ENCODE data around the gene NINL.

NINL gene

DNA sequence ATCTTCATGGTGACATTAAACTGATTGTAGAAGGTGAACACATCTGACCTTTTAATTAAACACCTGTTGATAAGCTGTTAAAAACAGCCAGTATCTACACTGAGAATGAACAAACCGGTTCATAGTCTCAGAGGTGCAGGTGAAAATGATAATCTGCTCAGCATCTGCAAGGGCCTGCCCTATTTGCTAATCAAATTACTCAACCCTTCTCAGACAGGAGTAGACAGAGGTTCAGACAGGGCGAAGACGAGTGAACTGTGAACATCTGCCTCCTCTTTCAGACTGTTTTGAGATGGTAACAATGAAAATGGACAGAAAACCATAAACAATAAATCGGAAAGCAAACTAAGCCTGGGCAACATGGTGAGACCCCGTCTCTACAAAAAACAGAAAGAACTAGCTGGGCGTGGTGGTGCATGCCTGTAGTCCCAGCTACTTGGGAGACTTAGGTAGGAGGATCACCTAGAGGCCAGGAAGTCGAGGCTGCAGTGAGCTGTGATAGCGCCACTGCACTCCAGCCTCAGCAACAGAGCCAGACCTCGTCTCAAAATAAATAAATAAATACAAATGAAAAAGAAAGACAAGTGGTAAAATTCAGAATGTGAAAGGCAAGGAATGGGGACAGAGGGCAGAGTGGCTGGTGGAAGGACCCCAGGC lies 55.9 kb downstream of the NINL start:
- H3K36me3 ChIP-seq (ENCODE audit: insufficient read depth, low read length) = peaks cover 15% of the 10 kb centered on the region
- no peak overlapping the region for H3K27ac ChIP-seq (ENCODE audit: low read depth, low read length)
- no peak overlapping the region for H3K9ac ChIP-seq (ENCODE audit: low read depth, low read length)
- whole genome bisulfite sequencing = 92% methylated on average over 7 of the region's 9 CpGs
- H3K4me1 ChIP-seq (ENCODE audit: insufficient read depth, low read length) = peaks cover 25% of the 10 kb centered on the region
- H3K9me3 ChIP-seq (ENCODE audit: insufficient read depth, low read depth, low read length) = no peaks in the 10 kb centered on the region
- H3K27me3 ChIP-seq (ENCODE audit: insufficient read depth, low read length) = no peaks in the 10 kb centered on the region
- H3K4me3 ChIP-seq (ENCODE audit: low read length) = no peak overlapping the region

GRCh38 chr20:25527949-25528348 lies 57.4 kb downstream of the NINL start:
- Histone ChIP-seq H3K27me3 (ENCODE audit: insufficient read depth, low read length) (no peaks in the 10 kb centered on the region), H3K9ac (ENCODE audit: low read depth, low read length) (no peak overlapping the region), H3K4me3 (ENCODE audit: low read length) (no peak overlapping the region), H3K27ac (ENCODE audit: low read depth, low read length) (no peak overlapping the region), H3K36me3 (ENCODE audit: insufficient read depth, low read length) (peaks cover 28% of the 10 kb centered on the region), H3K9me3 (ENCODE audit: insufficient read depth, low read depth, low read length) (no peaks in the 10 kb centered on the region), H3K4me1 (ENCODE audit: insufficient read depth, low read length) (peaks cover 10% of the 10 kb centered on the region)
- 91% methylated on average over 2 of the region's 2 CpGs for WGBS

DNA sequence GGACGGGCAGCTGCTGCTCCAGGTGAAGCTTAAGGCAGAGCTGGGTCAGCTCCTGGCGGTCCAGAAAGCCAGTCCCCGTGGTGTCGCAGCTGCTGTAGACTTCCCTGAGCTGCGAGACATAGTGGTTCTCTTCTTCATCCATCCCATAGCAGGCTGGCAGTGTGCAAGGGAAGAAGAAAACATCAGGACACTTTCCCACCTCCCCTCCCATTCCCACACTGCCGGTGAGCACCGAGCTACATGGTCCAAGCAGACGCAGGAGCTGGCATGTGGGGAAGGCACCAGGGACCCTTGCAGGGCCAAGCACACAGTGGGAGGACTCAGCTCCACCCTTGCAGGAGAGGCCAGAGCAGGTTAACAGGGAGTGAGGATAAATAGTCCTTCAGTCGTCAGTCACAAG lies 58.9 kb downstream of the NINL start:
- peaks cover 43% of the 10 kb centered on the region for H3K36me3 ChIP-seq (ENCODE audit: insufficient read depth, low read length)
- no peak overlapping the region for H3K4me3 ChIP-seq (ENCODE audit: low read length)
- no peak overlapping the region for H3K27ac ChIP-seq (ENCODE audit: low read depth, low read length)
- no peak overlapping the region for H3K9ac ChIP-seq (ENCODE audit: low read depth, low read length)
- H3K27me3 ChIP-seq (ENCODE audit: insufficient read depth, low read length) = no peaks in the 10 kb centered on the region
- WGBS = 96% methylated on average over 9 of the region's 9 CpGs
- H3K4me1 ChIP-seq (ENCODE audit: insufficient read depth, low read length) = no peaks in the 10 kb centered on the region
- H3K9me3 ChIP-seq (ENCODE audit: insufficient read depth, low read depth, low read length) = no peaks in the 10 kb centered on the region

DNA sequence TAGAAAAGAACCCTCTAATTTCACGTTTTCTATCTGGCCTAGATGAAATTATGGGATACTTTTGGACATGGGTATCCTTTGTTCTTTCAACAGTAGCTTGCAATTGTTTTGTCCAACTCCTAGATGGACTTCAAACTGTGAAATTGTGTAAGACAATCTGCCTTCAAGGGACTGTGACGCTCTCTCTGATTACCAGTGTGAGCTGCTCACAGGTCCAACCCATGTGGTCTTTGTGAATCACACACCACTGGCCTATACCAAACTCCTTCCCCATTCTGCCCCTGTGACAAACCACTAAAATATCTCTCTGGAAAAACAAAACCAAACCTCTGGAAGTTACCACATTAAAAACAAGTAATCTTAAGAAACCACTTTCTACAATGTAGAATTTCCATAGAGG lies 59.5 kb downstream of the NINL start:
- H3K9ac ChIP-seq (ENCODE audit: low read depth, low read length) = no peak overlapping the region
- no peak overlapping the region for H3K27ac ChIP-seq (ENCODE audit: low read depth, low read length)
- H3K36me3 ChIP-seq (ENCODE audit: insufficient read depth, low read length) = peaks cover 47% of the 10 kb centered on the region
- H3K4me1 ChIP-seq (ENCODE audit: insufficient read depth, low read length) = no peaks in the 10 kb centered on the region
- H3K9me3 ChIP-seq (ENCODE audit: insufficient read depth, low read depth, low read length) = no peaks in the 10 kb centered on the region
- H3K4me3 ChIP-seq (ENCODE audit: low read length) = no peak overlapping the region
- WGBS = 94% methylated on average over 2 of the region's 2 CpGs
- no peaks in the 10 kb centered on the region for H3K27me3 ChIP-seq (ENCODE audit: insufficient read depth, low read length)

- H3K9me3 ChIP-seq (ENCODE audit: insufficient read depth, low read depth, low read length) = no peaks in the 10 kb centered on the region
- 94% methylated on average over 6 of the region's 6 CpGs for WGBS
- H3K4me3 ChIP-seq (ENCODE audit: low read length) = no peak overlapping the region
- H3K27ac ChIP-seq (ENCODE audit: low read depth, low read length) = no peak overlapping the region
- no peak overlapping the region for H3K9ac ChIP-seq (ENCODE audit: low read depth, low read length)
- no peaks in the 10 kb centered on the region for H3K4me1 ChIP-seq (ENCODE audit: insufficient read depth, low read length)
- H3K27me3 ChIP-seq (ENCODE audit: insufficient read depth, low read length) = no peaks in the 10 kb centered on the region
- H3K36me3 ChIP-seq (ENCODE audit: insufficient read depth, low read length) = peaks cover 52% of the 10 kb centered on the region
Measured at GRCh38 chr20:25525295-25525694, 60.0 kb downstream of the NINL start.

DNA sequence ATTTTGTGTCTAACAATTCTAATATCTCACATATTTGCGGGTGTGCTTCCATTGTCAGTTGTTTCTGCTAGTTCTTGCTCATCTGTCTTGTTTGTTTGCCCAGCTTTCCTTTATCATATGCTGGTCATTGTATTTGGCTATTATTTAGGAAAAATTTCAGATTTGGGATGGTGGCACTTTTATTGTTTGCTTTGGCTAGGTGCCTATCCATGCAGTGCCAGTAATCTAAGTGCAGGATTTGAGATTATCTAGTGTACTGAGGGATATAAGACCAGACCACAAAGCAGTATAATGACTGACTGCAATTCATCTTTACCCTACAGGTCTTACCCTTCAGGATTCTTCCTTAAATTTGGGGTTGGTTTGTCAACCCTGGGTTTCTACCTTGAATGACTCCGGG lies 63.9 kb downstream of the NINL start:
- Histone ChIP-seq H3K9me3 (ENCODE audit: insufficient read depth, low read depth, low read length) (peaks cover 9% of the 10 kb centered on the region), H3K27me3 (ENCODE audit: insufficient read depth, low read length) (no peaks in the 10 kb centered on the region), H3K4me1 (ENCODE audit: insufficient read depth, low read length) (no peaks in the 10 kb centered on the region; the same call in 1 of the 2 replicates), H3K36me3 (ENCODE audit: insufficient read depth, low read length) (peaks cover 75% of the 10 kb centered on the region), H3K9ac (ENCODE audit: low read depth, low read length) (no peak overlapping the region), H3K27ac (ENCODE audit: low read depth, low read length) (no peak overlapping the region), H3K4me3 (ENCODE audit: low read length) (no peak overlapping the region)
- WGBS = 90% methylated on average over 2 of the region's 2 CpGs

GRCh38 chr20:25517124-25517523 lies 68.2 kb downstream of the NINL start:
- H3K9ac ChIP-seq (ENCODE audit: low read depth, low read length) = no peak overlapping the region
- H3K9me3 ChIP-seq (ENCODE audit: insufficient read depth, low read depth, low read length) = peaks cover 33% of the 10 kb centered on the region
- peaks cover 81% of the 10 kb centered on the region for H3K36me3 ChIP-seq (ENCODE audit: insufficient read depth, low read length)
- no peak overlapping the region for H3K4me3 ChIP-seq (ENCODE audit: low read length)
- no peak overlapping the region for H3K27ac ChIP-seq (ENCODE audit: low read depth, low read length)
- 94% methylated on average over 3 of the region's 3 CpGs for WGBS
- no peaks in the 10 kb centered on the region for H3K27me3 ChIP-seq (ENCODE audit: insufficient read depth, low read length)
- H3K4me1 ChIP-seq (ENCODE audit: insufficient read depth, low read length) = no peaks in the 10 kb centered on the region; the same call in 1 of the 2 replicates

GRCh38 chr20:25514747-25515340 lies 70.5 kb downstream of the NINL start:
- H3K4me1 ChIP-seq (ENCODE audit: insufficient read depth, low read length) = no peaks in the 10 kb centered on the region; the same call in 1 of the 2 replicates
- whole genome bisulfite sequencing = 95% methylated on average over 2 of the region's 2 CpGs
- H3K27ac ChIP-seq (ENCODE audit: low read depth, low read length) = no peak overlapping the region
- H3K27me3 ChIP-seq (ENCODE audit: insufficient read depth, low read length) = no peaks in the 10 kb centered on the region
- peaks cover 87% of the 10 kb centered on the region for H3K36me3 ChIP-seq (ENCODE audit: insufficient read depth, low read length)
- H3K9ac ChIP-seq (ENCODE audit: low read depth, low read length) = no peak overlapping the region
- H3K4me3 ChIP-seq (ENCODE audit: low read length) = no peak overlapping the region
- peaks cover 33% of the 10 kb centered on the region for H3K9me3 ChIP-seq (ENCODE audit: insufficient read depth, low read depth, low read length)

- no peaks in the 10 kb centered on the region for H3K27me3 ChIP-seq (ENCODE audit: insufficient read depth, low read length)
- H3K9me3 ChIP-seq (ENCODE audit: insufficient read depth, low read depth, low read length) = peaks cover 33% of the 10 kb centered on the region
- no peaks in the 10 kb centered on the region; the same call in 1 of the 2 replicates for H3K4me1 ChIP-seq (ENCODE audit: insufficient read depth, low read length)
- H3K9ac ChIP-seq (ENCODE audit: low read depth, low read length) = no peak overlapping the region
- H3K4me3 ChIP-seq (ENCODE audit: low read length) = no peak overlapping the region
- no peak overlapping the region for H3K27ac ChIP-seq (ENCODE audit: low read depth, low read length)
- H3K36me3 ChIP-seq (ENCODE audit: insufficient read depth, low read length) = peaks cover 93% of the 10 kb centered on the region
- 90% methylated on average over 2 of the region's 2 CpGs for WGBS
Measured at GRCh38 chr20:25514195-25514594, 71.1 kb downstream of the NINL start.

DNA sequence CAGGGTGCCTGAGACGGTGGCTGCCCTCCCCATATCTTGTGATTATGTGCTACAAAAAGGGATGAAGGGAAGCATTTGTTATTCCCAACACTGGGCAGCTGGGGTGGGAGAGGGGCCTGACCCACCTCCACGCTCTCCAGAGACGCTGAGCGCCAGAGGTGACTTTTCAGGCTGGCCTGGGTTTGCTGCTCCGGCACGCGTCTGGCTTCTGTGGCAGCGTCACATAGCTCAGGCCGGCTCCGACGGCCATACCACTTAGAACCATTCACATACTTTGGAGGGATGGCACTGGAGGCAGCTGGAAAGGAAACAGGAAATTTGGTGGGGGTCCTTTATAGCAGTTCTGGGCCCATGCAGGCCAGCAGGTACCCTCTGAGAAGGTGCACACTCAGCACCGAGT lies 72.6 kb downstream of the NINL start:
- no peak overlapping the region for H3K4me3 ChIP-seq (ENCODE audit: low read length)
- H3K27me3 ChIP-seq (ENCODE audit: insufficient read depth, low read length) = no peaks in the 10 kb centered on the region
- peaks cover 33% of the 10 kb centered on the region for H3K9me3 ChIP-seq (ENCODE audit: insufficient read depth, low read depth, low read length)
- peaks cover 98% of the 10 kb centered on the region for H3K36me3 ChIP-seq (ENCODE audit: insufficient read depth, low read length)
- WGBS = 99% methylated on average over 12 of the region's 12 CpGs
- H3K9ac ChIP-seq (ENCODE audit: low read depth, low read length) = no peak overlapping the region
- no peaks in the 10 kb centered on the region for H3K4me1 ChIP-seq (ENCODE audit: insufficient read depth, low read length)
- H3K27ac ChIP-seq (ENCODE audit: low read depth, low read length) = no peak overlapping the region

DNA sequence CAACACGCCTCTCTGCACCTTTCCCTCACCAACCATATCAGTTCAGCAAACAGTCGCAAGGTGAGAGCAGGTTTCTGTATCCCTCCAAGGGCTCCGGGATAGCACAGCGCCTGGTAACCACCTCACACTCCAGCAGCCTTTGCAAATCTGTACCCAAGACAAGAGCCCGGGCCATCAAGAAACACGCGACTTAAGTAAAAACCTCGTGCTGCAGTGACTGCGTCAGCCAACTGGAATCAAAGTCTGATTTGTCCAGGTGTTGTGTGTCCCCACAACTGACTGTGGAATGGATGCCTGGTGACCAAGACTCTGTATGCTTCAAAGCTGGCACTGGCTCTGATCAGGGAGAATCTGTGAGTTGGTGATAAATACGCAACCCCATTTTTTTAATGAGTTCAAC lies 74.1 kb downstream of the NINL start:
- H3K4me1 ChIP-seq (ENCODE audit: insufficient read depth, low read length) = no peaks in the 10 kb centered on the region
- H3K9me3 ChIP-seq (ENCODE audit: insufficient read depth, low read depth, low read length) = peaks cover 22% of the 10 kb centered on the region
- H3K9ac ChIP-seq (ENCODE audit: low read depth, low read length) = no peak overlapping the region
- no peak overlapping the region for H3K27ac ChIP-seq (ENCODE audit: low read depth, low read length)
- peaks cover 98% of the 10 kb centered on the region for H3K36me3 ChIP-seq (ENCODE audit: insufficient read depth, low read length)
- no peaks in the 10 kb centered on the region for H3K27me3 ChIP-seq (ENCODE audit: insufficient read depth, low read length)
- H3K4me3 ChIP-seq (ENCODE audit: low read length) = no peak overlapping the region
- WGBS = 97% methylated on average over 10 of the region's 10 CpGs

All from HUES64 (cell line).